Forelimb muscle (tissue), 1 donor: ENCODE data around the gene KLK14. TPM values are rescaled to one million over a fixed set of nuclear protein-coding genes. Genes with fewer than 3 reads are reported as not detected.

ENCODE experiments used
- DNase-seq: peaks from one replicate; pipeline ENCODE4 v3.0.0-alpha.2; 2013; ENCODE audit warnings: low read depth
- polyA plus RNA-seq: library from polyadenylated mRNA; unstranded; fragments of 120-200 nt; gene quantifications from one replicate; pipeline ENCODE4 v1.2.1, GENCODE V29; 2013; ENCODE audit not compliant: insufficient read length

The KLK14 gene
- polyA plus RNA-seq, 1 donor = 0.34 TPM

DNA sequence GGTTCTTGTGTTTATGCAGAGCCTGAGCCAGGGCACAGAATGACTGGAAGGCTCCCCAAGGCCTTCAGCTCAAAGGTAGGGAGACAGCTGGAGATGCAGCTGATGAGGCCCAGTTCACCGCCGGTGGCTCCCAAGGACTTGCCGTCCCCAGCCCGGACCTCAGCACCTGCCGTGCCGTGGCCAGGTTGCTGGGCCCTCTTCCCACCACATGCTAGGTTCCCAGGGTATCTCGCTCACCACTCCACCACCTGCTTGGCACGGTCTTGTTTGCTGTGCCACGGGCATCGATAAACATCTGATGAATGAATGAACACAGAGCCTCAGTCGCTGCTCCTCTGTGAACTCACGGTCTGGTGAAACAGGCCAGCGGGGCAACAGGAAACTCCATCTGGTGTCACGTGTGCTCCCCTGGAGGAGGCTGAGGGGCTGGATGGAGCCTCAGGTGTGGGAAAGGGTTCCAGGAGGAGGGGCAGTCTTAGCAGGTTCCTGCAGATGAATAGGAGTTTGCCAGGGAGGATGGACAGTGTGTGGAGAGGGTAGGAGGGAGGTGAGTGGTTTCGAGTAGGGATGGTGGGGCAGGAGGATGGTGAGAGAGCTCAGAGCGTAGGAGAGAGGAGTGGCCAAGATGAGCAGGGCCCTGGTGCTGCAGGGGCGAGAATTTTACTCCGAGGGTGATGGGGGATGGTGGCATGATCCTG is 3.6 kb upstream of the KLK14 start:
- DNase-seq = no peak

DNA sequence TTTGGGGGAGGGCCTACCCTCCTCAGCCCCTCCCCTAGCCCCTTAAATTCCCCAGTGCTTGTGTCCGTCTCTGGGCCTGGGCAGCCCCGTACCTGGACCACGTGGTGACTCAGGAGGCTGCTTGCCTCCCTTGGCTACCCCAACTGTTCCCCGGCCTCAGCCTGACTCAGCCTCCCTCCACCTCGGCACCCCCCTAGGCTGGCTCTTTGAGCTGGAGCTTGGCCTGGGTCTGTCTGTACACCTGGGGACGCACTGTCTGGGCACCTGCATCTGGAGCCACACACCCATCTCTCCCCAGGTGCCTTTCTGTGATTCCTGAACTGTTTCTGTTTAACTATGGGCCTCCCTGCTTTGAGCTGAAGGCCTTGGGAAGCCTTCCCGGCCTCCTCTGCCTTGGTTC is 1.8 kb upstream of the KLK14 start:
- no peak for DNase-seq

DNA sequence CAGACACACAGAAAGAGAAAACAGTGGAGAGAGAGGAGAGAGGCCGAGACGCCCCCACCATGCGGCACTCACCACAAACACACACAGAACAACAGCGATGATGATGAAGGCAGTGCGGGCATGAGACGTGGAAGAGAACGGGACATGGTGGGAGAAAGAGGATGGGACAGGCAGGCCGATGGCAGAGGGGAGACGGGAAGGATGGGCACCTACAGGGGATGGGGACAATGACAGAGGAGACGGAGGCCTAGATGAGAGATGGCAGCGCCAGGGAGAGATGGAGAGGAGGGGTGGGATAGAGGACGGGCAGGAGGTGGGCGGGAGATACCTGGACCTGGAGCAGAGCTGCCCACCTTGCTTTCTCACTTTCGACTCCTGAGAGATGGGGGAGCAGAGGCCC is 1.1 kb upstream of the KLK14 start:
- DNase-seq = no peak

DNA sequence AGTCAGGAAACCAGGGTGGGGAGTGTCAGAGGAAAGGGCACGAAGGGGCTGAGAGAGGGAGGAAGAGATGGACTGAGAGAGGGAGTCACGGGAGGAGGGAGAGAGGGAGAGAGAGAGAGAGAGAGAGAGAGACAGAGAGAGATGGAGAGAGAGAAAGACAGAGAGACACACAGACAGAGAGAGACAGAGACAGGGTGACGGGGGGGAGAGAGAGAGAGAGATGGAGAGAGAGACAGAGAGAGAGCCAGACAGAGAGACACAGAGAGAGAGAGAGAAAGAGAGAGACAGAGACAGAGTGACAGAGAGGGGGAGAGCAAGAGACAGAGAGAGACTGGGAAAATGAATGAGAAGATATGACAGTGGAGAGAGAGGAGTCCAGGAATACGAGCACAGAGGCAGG is 494 bp upstream of the KLK14 start:
- DNase-seq = no peak

DNA sequence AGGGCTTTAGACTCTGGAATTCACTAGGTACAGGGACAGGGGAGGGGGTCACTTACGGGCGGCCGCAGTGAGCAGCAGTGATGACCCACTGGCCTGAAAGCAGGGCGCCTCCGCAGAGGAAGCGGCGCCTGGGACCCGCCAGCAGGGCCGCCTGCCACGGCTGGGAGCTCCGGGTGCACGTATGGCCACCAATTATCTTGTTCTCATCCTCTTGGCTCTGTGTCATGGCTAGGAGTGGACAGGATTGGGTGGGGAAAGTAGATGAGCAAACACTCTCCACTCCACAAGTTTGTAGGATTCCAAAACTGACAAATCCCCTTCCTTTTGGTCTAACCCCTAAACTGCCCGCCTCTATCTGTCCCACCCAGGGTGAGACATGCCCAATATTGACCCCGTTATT is 1.2 kb downstream of the KLK14 start:
- no peak for DNase-seq

DNA sequence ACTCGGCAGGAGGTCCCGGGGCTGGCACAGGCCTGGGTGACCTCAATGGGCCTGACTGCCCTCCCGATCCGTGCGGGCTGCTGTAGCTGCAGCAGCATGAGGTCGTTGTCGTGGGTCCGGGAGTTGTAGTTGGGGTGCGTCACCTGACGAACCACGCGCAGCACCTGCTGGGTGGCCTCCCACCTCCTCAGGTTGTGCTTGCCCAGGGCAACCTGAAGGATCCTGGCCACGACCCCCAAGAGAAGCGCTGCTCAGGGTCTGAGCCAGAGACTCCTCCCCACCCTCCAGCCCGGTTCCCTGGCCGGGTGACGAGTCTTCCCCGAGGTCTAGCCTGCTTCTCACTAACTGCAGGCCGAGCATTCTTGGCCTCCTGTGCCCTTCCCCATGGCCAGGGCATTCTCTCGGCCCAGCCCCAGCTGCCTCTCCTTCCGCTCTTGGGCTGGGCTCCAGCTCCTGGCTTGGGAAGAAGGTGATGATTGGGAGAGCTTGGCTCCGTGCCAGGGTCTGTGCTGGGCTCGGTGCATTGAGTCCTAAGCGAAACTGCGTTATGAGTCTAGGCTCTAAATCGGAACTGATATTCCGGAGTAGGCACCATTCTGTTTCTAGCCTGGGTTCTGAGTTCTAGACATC is 3.1 kb downstream of the KLK14 start:
- no peak for DNase-seq

DNA sequence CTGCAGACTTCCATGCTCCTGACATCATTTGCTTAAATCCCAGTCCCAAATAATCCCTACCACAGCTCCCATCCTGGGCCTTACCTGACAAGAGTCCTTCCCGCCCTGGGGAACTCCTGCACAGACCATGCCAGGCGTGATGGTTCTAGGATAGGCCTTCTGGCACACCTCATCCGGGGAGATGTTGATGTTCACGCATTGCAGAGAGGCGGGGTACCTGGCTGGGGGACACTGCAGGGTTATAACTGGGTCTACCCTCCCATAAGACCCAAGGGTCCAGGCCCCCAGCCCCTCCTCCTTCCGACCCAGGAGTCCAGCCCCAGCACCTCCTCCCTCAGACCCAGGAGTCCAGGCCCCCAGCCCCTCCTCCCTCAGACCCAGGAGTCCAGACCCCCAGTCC is 4.0 kb downstream of the KLK14 start:
- no peak for DNase-seq

DNA sequence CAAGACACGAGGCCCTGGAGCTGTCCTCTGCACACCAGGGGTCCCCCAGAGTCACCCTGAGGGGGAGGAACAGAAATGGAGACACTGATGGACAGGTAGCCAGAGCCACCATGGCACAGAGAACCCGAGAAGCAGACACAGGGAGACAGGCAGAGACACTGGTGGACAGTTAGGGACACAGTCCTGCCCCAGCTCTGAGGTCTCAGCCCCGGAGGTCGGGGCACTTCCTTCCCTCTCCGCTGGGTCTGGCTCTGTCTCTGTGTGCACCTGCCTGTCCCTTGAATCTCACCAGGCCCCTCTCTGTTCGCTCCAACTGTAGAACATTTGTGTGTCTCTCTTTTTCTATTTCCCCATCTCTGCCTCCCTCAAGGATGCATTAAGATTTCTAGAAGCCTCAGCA is 4.6 kb downstream of the KLK14 start:
- DNase-seq = no peak

DNA sequence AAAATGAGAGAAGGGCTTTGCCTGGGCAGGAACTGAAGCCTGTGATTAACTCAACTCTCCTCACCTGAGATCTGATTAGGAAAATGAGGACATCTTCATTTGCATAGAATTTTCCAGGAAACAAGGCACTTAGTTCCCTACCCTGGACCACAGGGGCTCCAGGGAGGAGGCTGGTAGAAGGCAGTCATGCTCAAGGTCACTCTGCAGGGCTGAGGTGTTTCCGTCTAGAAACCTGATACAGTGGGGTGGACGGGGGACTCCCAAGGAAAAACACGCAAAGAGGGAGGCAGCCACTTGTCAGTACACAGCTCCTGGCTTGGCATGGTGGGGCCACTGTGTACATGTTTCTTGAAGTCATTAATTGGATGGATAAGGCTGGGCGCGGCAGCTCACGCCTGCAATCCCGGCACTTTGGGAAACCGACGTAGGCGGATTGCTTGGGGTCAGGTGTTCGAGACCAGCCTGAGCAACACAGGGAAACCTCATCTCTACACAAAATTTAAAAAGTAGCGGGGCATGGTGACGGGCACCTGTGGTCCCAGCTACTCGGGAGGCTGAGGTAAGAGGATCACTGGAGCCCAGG is 6.0 kb downstream of the KLK14 start:
- no peak for DNase-seq

DNA sequence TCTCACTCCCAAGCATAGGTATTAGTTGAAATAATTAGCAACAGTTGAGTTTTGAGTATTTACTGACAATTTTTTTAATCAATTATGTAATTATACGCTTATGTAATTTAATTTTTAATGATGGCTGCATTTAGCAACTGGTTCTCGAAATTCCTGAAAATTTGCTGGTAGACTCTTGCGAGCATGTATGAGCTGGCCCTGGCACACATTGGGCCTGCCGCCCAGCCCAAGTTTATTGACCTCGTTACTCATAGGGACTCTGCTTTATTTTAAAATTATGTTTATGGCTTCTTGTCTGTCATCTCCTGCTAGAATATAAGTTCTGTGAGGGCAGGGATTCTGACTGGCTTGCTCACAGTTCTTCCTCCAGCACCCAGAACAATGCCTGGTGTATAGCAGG is 6.7 kb downstream of the KLK14 start:
- DNase-seq = no peak

DNA sequence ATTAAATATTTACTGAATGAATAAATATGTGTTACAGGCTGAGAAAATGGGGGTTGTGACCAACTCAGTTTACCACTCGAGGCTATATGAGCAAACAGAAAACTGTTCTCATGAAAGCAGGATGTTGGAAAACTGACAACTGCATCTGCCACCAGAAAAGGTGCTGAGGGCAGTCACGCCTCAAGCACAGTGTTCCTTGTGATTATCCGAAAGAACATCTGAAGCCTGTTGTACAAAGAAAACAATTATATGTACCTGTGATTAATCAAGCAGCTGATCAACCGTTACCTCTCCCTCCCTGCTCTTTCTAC is 11.6 kb downstream of the KLK14 start:
- DNase-seq = no peak

DNA sequence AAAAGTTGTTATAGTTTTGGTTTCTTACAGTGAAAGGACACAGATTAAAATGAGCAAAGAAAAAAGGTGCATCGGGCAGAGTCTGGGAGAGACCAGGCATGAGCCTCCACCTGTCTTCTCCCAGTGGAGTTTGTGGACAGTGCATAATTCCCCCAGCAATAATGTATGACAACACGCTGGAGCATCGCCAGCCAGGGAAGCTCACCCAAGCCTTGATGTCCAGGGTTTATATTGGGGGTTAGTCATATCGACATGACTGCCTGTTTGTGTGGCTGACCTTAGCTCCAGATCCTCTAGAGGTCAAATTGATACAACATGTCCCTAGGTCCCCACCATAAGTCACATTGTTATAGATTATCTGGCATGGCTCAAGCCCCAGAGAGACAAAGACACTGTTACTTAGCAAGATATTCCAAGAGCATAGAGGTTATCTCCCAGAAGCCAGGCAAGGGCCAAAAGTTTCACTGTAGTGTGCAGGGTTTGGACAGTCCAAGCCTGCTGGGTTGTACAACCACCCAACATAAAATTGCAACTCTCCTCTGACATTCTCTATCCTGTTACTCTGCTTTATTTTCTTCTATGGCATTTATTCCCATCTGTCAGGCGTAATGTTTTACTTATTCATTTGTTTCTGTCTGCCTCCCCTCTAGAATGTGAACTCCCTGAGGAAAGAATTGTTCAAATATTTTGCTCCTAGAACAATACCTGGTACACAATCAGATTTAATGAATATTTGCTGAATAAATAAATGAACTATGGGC is 12.2 kb downstream of the KLK14 start:
- DNase-seq = no peak

DNA sequence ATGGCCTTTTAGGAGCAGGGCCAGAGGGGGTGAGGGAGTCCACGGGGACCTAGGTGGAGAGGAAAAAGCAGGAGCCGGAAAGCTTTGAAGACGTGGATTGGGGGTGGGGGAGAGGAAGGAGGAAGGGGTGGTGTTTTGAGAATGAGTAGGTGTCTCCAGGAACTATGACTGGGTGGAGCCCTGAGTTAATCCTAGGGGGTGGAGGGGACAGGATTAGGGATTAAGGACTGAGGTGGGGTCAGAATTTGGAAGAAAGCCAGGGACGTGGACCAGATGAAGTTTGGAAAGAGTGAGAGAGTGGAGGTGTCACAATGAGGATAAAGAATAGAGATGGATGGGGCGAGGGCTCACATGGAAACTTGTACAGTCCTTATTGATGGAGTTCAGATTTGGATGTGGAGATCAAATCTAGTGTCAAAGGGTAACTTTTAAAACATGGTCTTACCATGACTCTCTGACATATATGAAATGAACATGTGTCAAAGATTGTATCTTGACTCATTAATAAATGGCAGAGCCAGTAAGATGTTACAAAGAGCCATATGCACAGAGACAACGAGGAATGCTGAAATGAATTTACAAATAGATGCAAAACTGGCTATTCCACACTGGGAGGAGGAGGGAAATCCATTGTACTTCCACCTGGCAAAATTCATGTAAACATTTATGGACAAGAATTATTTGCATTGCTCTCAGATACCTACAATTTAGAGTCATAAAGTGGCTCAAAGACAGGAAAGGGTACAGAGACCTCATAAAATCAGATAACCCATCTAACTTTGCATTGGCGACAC is 16.1 kb downstream of the KLK14 start:
- DNase-seq = no peak

DNA sequence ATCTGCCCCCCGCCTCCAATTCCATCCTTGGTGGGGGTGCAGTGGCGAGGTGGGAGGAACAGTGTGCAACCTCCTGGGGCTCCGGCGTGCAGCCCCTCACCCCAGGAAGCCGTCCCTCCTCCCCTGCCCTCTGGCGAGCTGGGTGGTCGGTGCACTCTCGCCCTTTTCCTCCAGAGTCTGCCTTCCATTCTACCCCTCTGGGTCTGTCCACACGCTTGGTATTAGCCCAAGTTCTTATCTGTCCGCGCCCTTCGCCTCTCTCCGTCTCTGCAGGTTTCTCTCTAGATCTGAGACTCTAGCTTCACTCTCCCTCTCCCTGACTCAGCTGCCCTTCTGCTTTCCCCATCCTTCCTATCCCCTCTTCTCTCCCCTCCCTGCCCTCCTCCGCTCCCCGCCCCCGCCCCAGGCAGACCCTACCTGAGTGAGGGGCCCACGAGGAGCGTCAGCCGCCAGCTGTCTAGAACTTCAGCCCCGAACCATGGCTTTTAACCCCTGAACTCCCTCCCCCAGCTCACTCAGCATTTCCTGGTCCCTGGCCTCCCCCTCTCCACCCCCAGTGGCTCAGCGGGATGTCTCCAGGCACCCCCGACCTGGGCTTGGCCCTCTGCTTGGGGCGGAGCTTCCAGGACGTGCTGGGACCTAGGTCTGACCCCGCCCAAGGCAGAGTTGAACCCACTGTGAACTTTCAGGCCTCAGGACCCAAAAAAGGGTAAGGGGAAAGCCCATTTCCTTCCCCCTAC is 17.3 kb downstream of the KLK14 start:
- DNase-seq = no peak

DNA sequence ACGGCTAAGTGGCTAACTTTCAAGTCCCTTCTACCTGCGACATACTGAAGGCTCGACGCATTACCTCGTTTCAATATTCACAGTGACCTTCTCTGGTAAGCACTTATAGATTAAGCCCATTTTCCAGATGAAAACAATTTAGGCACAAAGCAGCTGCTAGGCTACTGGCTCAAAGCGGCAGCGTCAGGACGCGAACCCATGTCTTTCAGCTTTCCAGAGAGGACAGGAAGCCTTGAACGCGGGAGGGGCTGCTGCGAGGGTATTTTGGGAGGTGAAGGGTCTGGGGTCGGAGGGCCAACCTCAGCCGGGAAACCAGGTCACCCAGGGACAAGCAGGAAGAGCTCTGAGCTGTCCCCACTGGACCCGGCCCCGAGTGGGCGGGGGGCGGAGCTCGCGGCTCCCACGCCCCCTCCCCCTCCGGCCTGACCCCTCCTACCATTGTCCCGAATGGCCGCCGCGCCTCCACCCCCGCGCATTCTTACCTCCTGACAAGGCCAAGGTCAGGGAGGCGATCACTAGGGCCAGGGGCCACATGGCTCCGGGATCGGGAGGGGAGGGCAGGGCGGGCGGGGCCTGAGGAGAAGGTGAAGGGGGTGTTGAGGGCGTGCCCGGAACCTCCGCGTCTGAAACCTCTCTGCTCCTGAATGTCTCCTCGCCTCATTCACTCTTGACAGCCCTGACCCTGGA is 18.0 kb downstream of the KLK14 start, which contains the start of gene KLK13:
Gene KLK13, minus strand, starts transcription at position 559 of the 687 bp plus-strand sequence. Its CDS starts 25 bp downstream, at position 534.
- DNase-seq = no peak

DNA sequence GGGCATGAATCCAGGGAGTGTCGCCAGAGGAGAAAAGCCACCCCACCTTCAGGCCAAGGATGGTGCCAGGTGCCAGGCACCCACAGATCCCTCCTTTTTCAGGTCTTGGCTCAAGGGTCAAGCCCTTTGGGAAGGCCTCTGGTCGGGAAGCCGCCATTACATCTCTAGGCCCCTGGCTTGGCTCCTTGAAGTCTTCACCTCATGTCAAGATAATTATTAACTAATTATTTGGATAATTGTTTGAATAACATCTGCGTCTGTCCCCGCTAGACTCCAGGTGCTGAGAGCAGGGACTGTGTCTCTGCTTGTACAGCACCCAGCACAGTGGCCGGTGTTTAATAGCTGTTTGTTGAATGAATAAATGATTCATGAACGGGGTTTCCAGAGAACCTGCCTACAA is 19.0 kb downstream of the KLK14 start:
- no peak for DNase-seq

DNA sequence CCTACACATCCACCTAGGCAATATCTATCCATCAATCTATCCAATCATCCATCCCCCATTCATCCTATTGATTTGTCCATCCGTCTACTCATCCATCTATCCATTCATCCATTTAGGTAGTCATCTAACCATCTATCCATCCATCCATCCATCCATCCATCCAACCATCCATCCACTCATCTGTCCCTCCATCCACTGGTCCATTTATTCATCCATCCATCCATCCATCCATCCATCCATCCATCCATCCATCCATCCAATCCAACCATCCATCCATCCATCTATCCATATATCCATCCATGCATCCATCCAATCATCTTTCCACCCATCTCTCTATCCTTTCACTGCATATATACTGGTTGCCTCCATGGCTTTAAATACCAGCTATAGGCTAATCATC is 21.7 kb downstream of the KLK14 start:
- DNase-seq = no peak

DNA sequence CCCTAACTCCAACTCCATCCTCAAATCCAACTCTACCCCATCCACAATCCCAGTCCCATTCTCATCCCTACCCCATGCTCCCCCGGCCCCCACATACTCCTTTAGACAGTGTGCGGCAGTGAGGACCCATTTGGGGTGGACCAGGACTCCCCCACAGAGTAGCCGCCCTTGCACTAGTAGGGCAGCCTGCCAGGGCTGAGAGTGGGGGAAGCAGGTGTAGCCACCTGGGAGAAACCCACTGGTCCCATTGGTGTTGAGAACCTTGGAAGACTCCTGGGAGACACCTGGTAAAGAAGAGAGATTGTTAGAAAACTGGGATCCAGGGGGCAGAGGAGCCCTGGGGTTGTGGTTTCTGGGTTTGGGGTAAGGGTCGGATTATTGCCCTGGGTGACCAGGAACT is 22.4 kb downstream of the KLK14 start:
- no peak for DNase-seq

DNA sequence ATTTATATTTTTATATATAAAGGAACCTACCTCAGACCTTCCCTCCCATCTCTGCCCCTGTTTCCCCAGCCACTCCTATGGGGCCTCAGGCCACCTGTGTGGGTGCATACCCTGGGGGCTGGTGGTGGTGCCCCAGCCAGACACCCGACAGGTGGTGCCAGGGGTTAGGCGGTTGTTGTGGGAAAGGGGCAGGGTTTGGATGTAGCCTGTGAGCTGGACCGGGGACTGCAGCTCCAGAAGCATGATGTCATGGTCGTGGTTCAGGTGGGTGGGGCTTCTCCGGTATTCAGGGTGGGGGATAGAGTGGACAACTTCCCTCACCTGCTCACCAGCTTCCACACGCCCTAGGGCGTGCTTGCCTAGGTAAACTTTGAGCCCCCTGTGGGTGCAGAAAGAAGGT is 23.0 kb downstream of the KLK14 start:
- DNase-seq = no peak

DNA sequence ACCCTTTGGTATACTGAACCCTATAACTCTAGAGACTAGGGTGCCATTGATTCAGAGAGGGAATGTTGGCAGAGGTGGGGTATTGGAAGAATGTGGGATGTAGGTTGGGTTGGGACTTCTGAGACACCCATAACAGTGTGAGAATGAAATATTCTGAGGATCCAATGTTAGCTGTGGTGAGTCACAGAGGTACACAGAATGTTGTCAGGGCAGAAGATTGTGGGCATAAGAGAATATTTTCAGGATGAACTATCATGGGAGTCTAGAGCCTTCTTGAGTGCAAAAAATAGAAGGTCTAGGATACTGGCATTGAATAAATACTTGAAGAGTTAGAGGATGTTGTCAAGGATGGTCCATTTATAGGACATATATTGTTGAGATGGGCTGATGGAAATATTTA is 26.8 kb downstream of the KLK14 start:
- DNase-seq = no peak

DNA sequence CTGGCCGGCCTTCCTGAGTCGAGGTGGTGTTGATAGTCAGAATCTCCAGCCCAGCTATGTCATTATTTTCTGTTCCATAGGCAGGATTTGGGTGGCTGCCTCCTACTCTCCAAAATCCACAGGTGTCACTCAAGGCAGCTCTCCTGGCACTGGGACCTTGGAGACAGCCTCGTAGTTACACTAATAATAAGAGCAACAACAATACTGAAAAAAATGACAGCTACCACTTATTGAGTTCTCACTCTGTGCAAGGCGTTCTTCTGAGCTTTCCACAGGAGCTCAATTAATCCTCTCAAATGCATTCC is 35.7 kb downstream of the KLK14 start:
- no peak for DNase-seq
